HFFc6 (cell line): ENCODE measurements around the gene ALAS1. TPM values are rescaled to one million over a fixed set of nuclear protein-coding genes. Genes with fewer than 3 reads are reported as not detected.

Source experiments
- DNase-seq: peaks from one replicate; pipeline ENCODE4 v3.0.0-alpha.2; 2018
- H3K27ac Mint-ChIP-seq: 2 replicates; pipeline ENCODE4 v1.8.0; 2020; ENCODE audit warnings: mild to moderate bottlenecking, mixed read lengths
- H3K27me3 Mint-ChIP-seq: 2 replicates; pipeline ENCODE4 v1.8.0; 2021; ENCODE audit warnings: mild to moderate bottlenecking, moderate library complexity, mixed read lengths; ENCODE audit not compliant: insufficient read depth
- H3K36me3 Mint-ChIP-seq: 2 replicates; pipeline ENCODE4 v1.8.0; 2021; ENCODE audit warnings: low read depth, mixed read lengths
- H3K4me1 Mint-ChIP-seq: 2 replicates; pipeline ENCODE4 v1.8.0; 2020; ENCODE audit warnings: low read depth, mixed read lengths
- H3K4me3 Mint-ChIP-seq: 2 replicates; pipeline ENCODE4 v1.8.0; 2020; ENCODE audit warnings: mild to moderate bottlenecking, moderate library complexity, mixed read lengths
- H3K9me3 Mint-ChIP-seq: 2 replicates; pipeline ENCODE4 v1.8.0; 2020; ENCODE audit warnings: mild to moderate bottlenecking, mixed read lengths
- CTCF ChIP-seq: fragments of 200-600 bp; sonication (generic); IDR thresholded peaks from 2 replicates; pipeline ENCODE4 v1.5.0; 2021; ENCODE audit warnings: antibody characterized with exemption, mild to moderate bottlenecking
- total RNA-seq, 6 experiments: library from RNA; stranded (reverse); fragmentation: NEBNext Ultra II Directional; extraction: Animal tissue kit (Norgen Biotek cat#: 25700); gene quantifications; 2 replicates in 1 of 6; 3 replicates in 5 of 6; pipeline ENCODE4 v1.2.3, GENCODE V29; 2021

Gene ALAS1
- total RNA-seq, 6 experiments from 2014 or later: 31.5 to 39.1 (median 35.1) TPM

DNA sequence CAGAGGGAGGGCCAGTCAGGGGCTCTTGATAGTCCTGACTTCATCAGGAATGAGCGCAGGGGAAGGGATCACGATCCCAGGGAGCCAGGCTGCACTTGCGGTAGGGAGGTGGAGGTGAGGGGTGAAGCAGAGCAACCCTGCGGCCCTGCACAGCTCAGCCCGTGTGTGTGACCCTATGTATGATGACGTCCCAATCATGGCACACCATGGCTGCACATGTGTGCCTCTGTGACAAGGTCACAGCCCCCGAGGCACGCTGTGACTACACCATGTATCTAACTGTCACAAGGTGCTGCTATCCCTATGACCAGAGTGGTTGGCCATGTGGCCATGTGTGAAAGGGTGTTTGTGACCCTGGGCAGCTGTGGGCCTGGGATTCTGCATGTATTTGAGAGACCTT is 13.3 kb upstream of the ALAS1 start:
- Mint-ChIP-seq H3K27me3 (peaks cover 9% of the 10 kb centered on the region), H3K4me3 (no peak overlapping the region), H3K27ac (no peak overlapping the region), H3K36me3 (no peaks in the 10 kb centered on the region), H3K9me3 (no peaks in the 10 kb centered on the region), H3K4me1 (peaks cover under 1% of the 10 kb centered on the region; the same call in 1 of the 2 replicates)
- no peak for DNase-seq
- TF ChIP-seq CTCF: no peak

GRCh38 chr3:52185311-52185710 is 12.6 kb upstream of the ALAS1 start:
- TF ChIP-seq CTCF: no peak

DNA sequence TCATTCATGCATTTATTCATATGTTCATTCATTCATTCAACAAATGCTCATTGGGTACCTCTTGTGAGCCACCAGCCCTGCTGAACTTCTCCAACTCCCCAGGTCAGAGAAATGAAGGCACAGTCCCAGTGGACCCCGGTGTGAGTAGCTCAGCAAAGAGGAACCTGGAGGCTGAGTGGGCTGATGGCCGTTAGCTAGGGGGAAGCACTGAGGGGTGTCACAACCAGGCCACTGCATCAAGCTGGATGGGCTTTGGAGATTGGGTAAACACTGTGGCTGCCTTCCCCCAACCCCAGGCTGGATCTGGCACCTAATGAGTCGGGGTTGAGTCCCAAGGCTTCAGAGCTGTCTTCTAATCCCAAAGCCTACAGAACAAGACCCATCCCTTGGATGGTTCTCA is 12.1 kb upstream of the ALAS1 start:
- H3K4me1 Mint-ChIP-seq: peaks cover 12% of the 10 kb centered on the region

More at GRCh38 chr3:52185311-52185710, 12.6 kb upstream of the ALAS1 start:
- no peaks in the 10 kb centered on the region for H3K9me3 Mint-ChIP-seq
- H3K27ac Mint-ChIP-seq: no peak overlapping the region
- peaks cover 7% of the 10 kb centered on the region for H3K4me1 Mint-ChIP-seq
- DNase-seq: no peak
- H3K36me3 Mint-ChIP-seq: no peaks in the 10 kb centered on the region
- peaks cover 7% of the 10 kb centered on the region for H3K27me3 Mint-ChIP-seq
- H3K4me3 Mint-ChIP-seq: no peak overlapping the region

GRCh38 chr3:52186729-52187128 is 11.2 kb upstream of the ALAS1 start:
- DNase-seq: no peak
- Mint-ChIP-seq H3K27ac (no peak overlapping the region), H3K36me3 (no peaks in the 10 kb centered on the region), H3K4me3 (no peak overlapping the region), H3K4me1 (peaks cover 14% of the 10 kb centered on the region), H3K27me3 (peaks cover 7% of the 10 kb centered on the region), H3K9me3 (no peaks in the 10 kb centered on the region)
- no peak for TF ChIP-seq CTCF

More for the DNA sequence above, 12.1 kb upstream of the ALAS1 start:
- Mint-ChIP-seq H3K27ac (no peak overlapping the region), H3K27me3 (peaks cover 7% of the 10 kb centered on the region), H3K9me3 (no peaks in the 10 kb centered on the region), H3K36me3 (no peaks in the 10 kb centered on the region), H3K4me3 (no peak overlapping the region)
- DNase-seq: no peak
- TF ChIP-seq CTCF: no peak

GRCh38 chr3:52188556-52188955 is 9.4 kb upstream of the ALAS1 start:
- no peak overlapping the region for H3K27ac Mint-ChIP-seq
- H3K27me3 Mint-ChIP-seq: peaks cover 3% of the 10 kb centered on the region; the same call in 1 of the 2 replicates
- peaks cover 22% of the 10 kb centered on the region for H3K4me1 Mint-ChIP-seq
- H3K36me3 Mint-ChIP-seq: no peaks in the 10 kb centered on the region
- H3K4me3 Mint-ChIP-seq: no peak overlapping the region
- H3K9me3 Mint-ChIP-seq: no peaks in the 10 kb centered on the region
- TF ChIP-seq CTCF: no peak
- no peak for DNase-seq
